H9 (cell line): ENCODE data around the gene LYRM7. TPM values are rescaled to one million over a fixed set of nuclear protein-coding genes. Genes with fewer than 3 reads are reported as not detected.

ENCODE experiments used
- DNase-seq: peaks from one replicate; pipeline ENCODE4 v3.0.0-alpha.2; 2017
- H2AFZ ChIP-seq: one replicate; pipeline ENCODE4 v1.6.1; 2013; ENCODE audit warnings: mild to moderate bottlenecking, low read length, control low read depth, moderate library complexity
- H2AK5ac ChIP-seq: 2 replicates; pipeline ENCODE4 v1.6.1; 2013; ENCODE audit warnings: low read length, control low read depth, mixed read lengths; ENCODE audit not compliant: insufficient read length
- H2BK120ac ChIP-seq: one replicate; pipeline ENCODE4 v1.6.1; 2013; ENCODE audit warnings: low read depth, mild to moderate bottlenecking, low read length, control low read depth, inconsistent platforms; ENCODE audit not compliant: poor library complexity, severe bottlenecking
- H2BK12ac ChIP-seq: 2 replicates; pipeline ENCODE4 v1.6.1; 2013; ENCODE audit warnings: low read length, control low read depth, mixed read lengths, low read depth; ENCODE audit not compliant: insufficient read length
- H2BK15ac ChIP-seq: 2 replicates; pipeline ENCODE4 v1.6.1; 2013; ENCODE audit warnings: low read depth, low read length, control low read depth
- H2BK20ac ChIP-seq: one replicate; pipeline ENCODE4 v1.6.1; 2013; ENCODE audit warnings: low read depth, mild to moderate bottlenecking, low read length, control low read depth, inconsistent platforms; ENCODE audit not compliant: poor library complexity, severe bottlenecking
- H2BK5ac ChIP-seq: 2 replicates; pipeline ENCODE4 v1.6.1; 2013; ENCODE audit warnings: low read length, control low read depth, mixed read lengths; ENCODE audit not compliant: insufficient read length
- H3K14ac ChIP-seq: 2 replicates; pipeline ENCODE4 v1.6.1; 2013; ENCODE audit warnings: low read length, control low read depth; ENCODE audit not compliant: insufficient read depth
- H3K18ac ChIP-seq: 2 replicates; pipeline ENCODE4 v1.6.1; 2013; ENCODE audit warnings: low read depth, mild to moderate bottlenecking, mixed read lengths, low read length, control low read depth; ENCODE audit not compliant: insufficient read length
- H3K23ac ChIP-seq: 2 replicates; pipeline ENCODE4 v1.6.1; 2013; ENCODE audit warnings: low read length, control low read depth, mixed read lengths, low read depth; ENCODE audit not compliant: insufficient read length
- H3K23me2 ChIP-seq: 2 replicates; pipeline ENCODE4 v1.6.1; 2013; ENCODE audit warnings: low read depth, mild to moderate bottlenecking, mixed read lengths, low read length, control low read depth; ENCODE audit not compliant: insufficient read length, poor library complexity, severe bottlenecking
- H3K27ac ChIP-seq: 2 replicates; pipeline ENCODE4 v1.5.1; 2013; ENCODE audit warnings: low read length, control low read depth, mixed read lengths, low read depth; ENCODE audit not compliant: insufficient read length
- H3K27me3 ChIP-seq: 2 replicates; pipeline ENCODE4 v1.6.1; 2013; ENCODE audit warnings: low read length, control low read depth, inconsistent platforms; ENCODE audit not compliant: insufficient read depth
- H3K4ac ChIP-seq: 2 replicates; pipeline ENCODE4 v1.6.1; 2013; ENCODE audit warnings: low read depth, mild to moderate bottlenecking, control low read depth, inconsistent platforms, low read length, moderate library complexity
- H3K4me1 ChIP-seq: 2 replicates; pipeline ENCODE4 v1.6.1; 2013; ENCODE audit warnings: low read length, control low read depth, inconsistent platforms; ENCODE audit not compliant: insufficient read depth
- H3K4me2 ChIP-seq: 2 replicates; pipeline ENCODE4 v1.6.1; 2013; ENCODE audit warnings: low read length, control low read depth, mixed read lengths; ENCODE audit not compliant: insufficient read length, insufficient read depth
- H3K56ac ChIP-seq: 2 replicates; pipeline ENCODE4 v1.6.1; 2013; ENCODE audit warnings: low read depth, mild to moderate bottlenecking, mixed read lengths, low read length, control low read depth; ENCODE audit not compliant: insufficient read length
- H3K79me1 ChIP-seq: 2 replicates; pipeline ENCODE4 v1.6.1; 2013; ENCODE audit warnings: low read depth, mild to moderate bottlenecking, moderate library complexity, low read length, control low read depth, inconsistent platforms; ENCODE audit not compliant: insufficient read depth, poor library complexity, severe bottlenecking
- H3K79me2 ChIP-seq: 2 replicates; pipeline ENCODE4 v1.6.1; 2013; ENCODE audit warnings: low read length, control low read depth, inconsistent platforms; ENCODE audit not compliant: insufficient read depth
- H3K9ac ChIP-seq: 2 replicates; pipeline ENCODE4 v1.6.1; 2013; ENCODE audit warnings: low read length, control low read depth, mixed read lengths; ENCODE audit not compliant: insufficient read length; ENCODE audit errors: extremely low read depth
- H3K9me3 ChIP-seq: one replicate; pipeline ENCODE4 v1.6.1; 2013; ENCODE audit warnings: low read depth, low read length, inconsistent platforms; ENCODE audit not compliant: control insufficient read depth
- H3T11ph ChIP-seq: one replicate; pipeline ENCODE4 v1.6.1; 2013; ENCODE audit warnings: mild to moderate bottlenecking, low read length, control low read depth, inconsistent platforms
- H4K20me1 ChIP-seq: one replicate; pipeline ENCODE4 v1.6.1; 2013; ENCODE audit not compliant: control insufficient read depth, insufficient read length, insufficient read depth
- H4K5ac ChIP-seq: 2 replicates; pipeline ENCODE4 v1.6.1; 2013; ENCODE audit warnings: low read depth, mild to moderate bottlenecking, mixed read lengths, low read length, control low read depth; ENCODE audit not compliant: insufficient read length
- H4K8ac ChIP-seq: replicated peaks from 2 replicates; pipeline ENCODE4 v1.6.1; 2013; ENCODE audit warnings: low read length, control low read depth, mixed read lengths, low read depth; ENCODE audit not compliant: insufficient read length
- H4K91ac ChIP-seq: 2 replicates; pipeline ENCODE4 v1.6.1; 2013; ENCODE audit warnings: low read depth, mild to moderate bottlenecking, moderate library complexity, mixed read lengths, low read length, control low read depth; ENCODE audit not compliant: insufficient read length
- H3K27ac Mint-ChIP-seq, 3 experiments: 2 replicates in 2 of 3; 3 replicates in 1 of 3; pipeline ENCODE4 v1.8.0; 2020 to 2021; ENCODE audit warnings: mixed read lengths in 3 of 3, mild to moderate bottlenecking in 1 of 3, moderate library complexity in 1 of 3
- H3K27me3 Mint-ChIP-seq: 2 replicates; pipeline ENCODE4 v1.8.0; 2021; ENCODE audit warnings: low read depth, mild to moderate bottlenecking, moderate library complexity, mixed read lengths
- H3K36me3 Mint-ChIP-seq, 3 experiments: 2 replicates in 2 of 3; 3 replicates in 1 of 3; pipeline ENCODE4 v1.8.0; 2020 to 2021; ENCODE audit warnings: low read depth in 3 of 3, mixed read lengths in 3 of 3; ENCODE audit not compliant: insufficient read depth in 1 of 3
- H3K4me1 Mint-ChIP-seq, 2 experiments: 2 replicates each; pipeline ENCODE4 v1.8.0; 2020; ENCODE audit warnings: mixed read lengths in 2 of 2
- H3K4me3 Mint-ChIP-seq, 2 experiments: 2 replicates in 1 of 2; 3 replicates in 1 of 2; pipeline ENCODE4 v1.8.0; 2020 to 2021; ENCODE audit warnings: mild to moderate bottlenecking in 2 of 2, mixed read lengths in 2 of 2, moderate library complexity in 1 of 2
- H3K9me3 Mint-ChIP-seq, 2 experiments: 2 replicates in 1 of 2; 3 replicates in 1 of 2; pipeline ENCODE4 v1.8.0; 2020; ENCODE audit warnings: mild to moderate bottlenecking in 2 of 2, mixed read lengths in 2 of 2, moderate library complexity in 1 of 2
- CTCF ChIP-seq: fragments of 200-600 bp; sonication (generic); conservative IDR thresholded peaks from 3 replicates; pipeline ENCODE4 v1.8.0; 2021; ENCODE audit warnings: antibody characterized with exemption, mild to moderate bottlenecking
- WGBS: extraction: QIAGEN DNeasy Blood & Tissue Kit; methylation state at CpG from one replicate; pipeline ENCODE4 v1.1.7; 2013; ENCODE audit warnings: missing lambda C conversion rate, low lambda C conversion rate, mixed read lengths; ENCODE audit not compliant: insufficient read length; ENCODE audit errors: extremely low coverage; 5-methylcytosine and 5-hydroxymethylcytosine counted together
- total RNA-seq: library from RNA; stranded (reverse); gene quantifications from 2 replicates; pipeline ENCODE4 v1.2.1, GENCODE V29; 2021

Gene LYRM7
- total RNA-seq, 1 experiment from 2014 or later = 7.0 TPM

- no peak overlapping the region for H2AFZ ChIP-seq
- H3K56ac ChIP-seq = no peak overlapping the region
- H3K9me3 Mint-ChIP-seq = no peaks in the 10 kb centered on the region
- no CpG with 5 or more reads among the region's 2 CpGs for WGBS
- H3K27me3 ChIP-seq = no peaks in the 10 kb centered on the region
- no peak overlapping the region for H2BK20ac ChIP-seq
- H3K23ac ChIP-seq = no peak overlapping the region
- H3K36me3 Mint-ChIP-seq = no peaks in the 10 kb centered on the region
- no peak for DNase-seq
- no peaks in the 10 kb centered on the region for H3K27me3 Mint-ChIP-seq
- no peak overlapping the region for H3T11ph ChIP-seq
- H3K9me3 ChIP-seq = no peaks in the 10 kb centered on the region
- no peak overlapping the region for H3K4me2 ChIP-seq
- H3K79me1 ChIP-seq = no peaks in the 10 kb centered on the region
- no peak overlapping the region for H3K4ac ChIP-seq
- H2AK5ac ChIP-seq = no peak overlapping the region
- no peak overlapping the region for H3K14ac ChIP-seq
- H3K4me3 Mint-ChIP-seq = no peak overlapping the region
- H3K23me2 ChIP-seq = no peaks in the 10 kb centered on the region
- H2BK12ac ChIP-seq = no peak overlapping the region
- no peak for TF ChIP-seq CTCF
- no peaks in the 10 kb centered on the region for H3K79me2 ChIP-seq
- no peak overlapping the region for H3K9ac ChIP-seq
- no peaks in the 10 kb centered on the region for H4K20me1 ChIP-seq
- no peak overlapping the region for H3K27ac ChIP-seq
- H4K8ac ChIP-seq = no peak overlapping the region
- H4K91ac ChIP-seq = no peak overlapping the region
- no peak overlapping the region for H3K18ac ChIP-seq
- no peak overlapping the region for H4K5ac ChIP-seq
- H3K27ac Mint-ChIP-seq = no peak overlapping the region
- no peaks in the 10 kb centered on the region for H3K4me1 ChIP-seq
- H2BK120ac ChIP-seq = no peak overlapping the region
- no peak overlapping the region for H2BK15ac ChIP-seq
- no peak overlapping the region for H2BK5ac ChIP-seq
- H3K4me1 Mint-ChIP-seq = peaks cover 6 to 8% of the 10 kb centered on the region in 2 experiments; a peak in 2 of 4 replicates
These were observed 56.2 kb downstream of the LYRM7 start for GRCh38 chr5:131226899-131227298.
